DOHH2 (cell line): Measurements from ENCODE around the gene PITX2.

Experiments
- EZH2phosphoT487 ChIP-seq: fragments of 200-600 bp; sonication (generic); IDR thresholded peaks from 2 replicates; pipeline ENCODE4 v1.6.1; 2017; ENCODE audit warnings: borderline replicate concordance, mild to moderate bottlenecking, antibody characterized with exemption, low read length, moderate library complexity, mixed read lengths
- TF ChIP-seq, protein P1 (sequence below): fragments of 200-600 bp; sonication (generic); IDR thresholded peaks from one replicate; pipeline ENCODE4 v1.5.1; 2014; ENCODE audit warnings: antibody characterized with exemption, mild to moderate bottlenecking, low read depth, low read length; ENCODE audit not compliant: poor library complexity, severe bottlenecking

DNA sequence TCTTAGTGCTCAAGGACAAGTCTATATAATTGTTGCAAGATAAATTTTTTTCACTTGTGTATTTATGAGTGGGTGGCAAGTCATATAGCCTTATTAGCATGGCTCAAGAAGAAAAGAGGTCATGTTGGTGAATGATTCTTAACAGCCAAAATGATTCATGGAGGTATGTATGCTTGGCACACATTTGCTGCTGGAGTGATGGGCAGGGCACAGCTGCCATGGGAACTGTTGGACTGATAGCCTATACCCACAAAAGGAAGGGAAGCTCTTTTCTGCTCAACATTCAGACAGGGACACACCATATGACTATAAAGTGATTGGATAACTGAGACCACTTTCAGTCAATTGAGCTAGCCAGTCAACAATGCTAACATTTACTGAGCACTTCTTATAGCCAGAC, 46.8 kb upstream of the PITX2 start:
- TF ChIP-seq, protein P1, sequence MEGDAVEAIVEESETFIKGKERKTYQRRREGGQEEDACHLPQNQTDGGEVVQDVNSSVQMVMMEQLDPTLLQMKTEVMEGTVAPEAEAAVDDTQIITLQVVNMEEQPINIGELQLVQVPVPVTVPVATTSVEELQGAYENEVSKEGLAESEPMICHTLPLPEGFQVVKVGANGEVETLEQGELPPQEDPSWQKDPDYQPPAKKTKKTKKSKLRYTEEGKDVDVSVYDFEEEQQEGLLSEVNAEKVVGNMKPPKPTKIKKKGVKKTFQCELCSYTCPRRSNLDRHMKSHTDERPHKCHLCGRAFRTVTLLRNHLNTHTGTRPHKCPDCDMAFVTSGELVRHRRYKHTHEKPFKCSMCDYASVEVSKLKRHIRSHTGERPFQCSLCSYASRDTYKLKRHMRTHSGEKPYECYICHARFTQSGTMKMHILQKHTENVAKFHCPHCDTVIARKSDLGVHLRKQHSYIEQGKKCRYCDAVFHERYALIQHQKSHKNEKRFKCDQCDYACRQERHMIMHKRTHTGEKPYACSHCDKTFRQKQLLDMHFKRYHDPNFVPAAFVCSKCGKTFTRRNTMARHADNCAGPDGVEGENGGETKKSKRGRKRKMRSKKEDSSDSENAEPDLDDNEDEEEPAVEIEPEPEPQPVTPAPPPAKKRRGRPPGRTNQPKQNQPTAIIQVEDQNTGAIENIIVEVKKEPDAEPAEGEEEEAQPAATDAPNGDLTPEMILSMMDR: no peak
- no peak for TF ChIP-seq EZH2phosphoT487
